ENCODE measurements around the gene TBCK. TPM values are rescaled to one million over a fixed set of nuclear protein-coding genes. Genes with fewer than 3 reads are reported as not detected.

TBCK gene
- polyA plus RNA-seq, 1 of the 3 experiments (the other 2 are of a cell fraction): 14.6 TPM

GRCh38 chr4:106162278-106162677 lies 153.7 kb downstream of the TBCK start:
- TF ChIP-seq EP300 (IDR thresholded peaks at IDR 0.05; ENCODE audit: borderline replicate concordance in 1 of 2, low read depth in 1 of 2, low read length in 1 of 2) (no peak), FOXJ3 (CRISPR knock-in tag; IDR thresholded peaks at IDR 0.05) (no peak), REST (IDR thresholded peaks at IDR 0.05; ENCODE audit: low read depth, low read length) (no peak), IRF3 (IDR thresholded peaks at IDR 0.05; ENCODE audit: low read depth, low read length) (no peak), GATA2 (CRISPR knock-in tag; IDR thresholded peaks at IDR 0.05) (no peak)
- no peaks in the 10 kb centered on the region; a peak in 1 of 4 replicates for H3K4me1 ChIP-seq (ENCODE audit: control insufficient read depth in 1 of 2, insufficient read depth in 2 of 2, low read depth in 1 of 2, low read length in 1 of 2)
- DNase-seq: no peak
- H2AFZ ChIP-seq (ENCODE audit: low read depth): no peak overlapping the region
- WGBS (ENCODE audit: low lambda C conversion rate): 80% methylated on average over 2 of the region's 3 CpGs
- no peaks in the 10 kb centered on the region for H3K9me2 ChIP-seq
- H3K36me3 ChIP-seq (replicated peaks in 1 of 2; ENCODE audit: control insufficient read depth in 1 of 2, insufficient read depth in 2 of 2, low read length in 1 of 2): peaks cover 2 to 11% of the 10 kb centered on the region in 2 experiments
- no peaks in the 10 kb centered on the region for H4K20me1 ChIP-seq (ENCODE audit: insufficient read depth)
- no peak overlapping the region; a peak in 1 of 4 replicates for H3K4me3 ChIP-seq (ENCODE audit: low read depth in 2 of 2, low read length in 1 of 2)
- no peak overlapping the region for H3K9ac ChIP-seq
- ChIA-PET POLR2A (no interaction called here), CTCF (no interaction called here)
- no peaks in the 10 kb centered on the region for H3F3A ChIP-seq (replicated peaks; ENCODE audit: insufficient read depth)
- H3K9me3 ChIP-seq: peaks cover 4% of the 10 kb centered on the region; the same call in 1 of the 2 replicates
- H3K79me2 ChIP-seq (ENCODE audit: insufficient read depth): no peaks in the 10 kb centered on the region
- no peak overlapping the region for H3K4me2 ChIP-seq
- H3K27ac ChIP-seq (ENCODE audit: low read depth in 2 of 2, low read length in 1 of 2): no peak overlapping the region
- H3K27me3 ChIP-seq (ENCODE audit: insufficient read depth): no peaks in the 10 kb centered on the region

- H3K9ac ChIP-seq: no peak overlapping the region
- no peaks in the 10 kb centered on the region for H3K79me2 ChIP-seq (ENCODE audit: insufficient read depth)
- POLR2A ChIA-PET: no interaction called here
- H3K9me2 ChIP-seq: no peaks in the 10 kb centered on the region
- H3K4me1 ChIP-seq (ENCODE audit: control insufficient read depth in 1 of 2, insufficient read depth in 2 of 2, low read depth in 1 of 2, low read length in 1 of 2): no peaks in the 10 kb centered on the region
- WGBS (ENCODE audit: low lambda C conversion rate): 98% methylated on average over 2 of the region's 2 CpGs
- no peaks in the 10 kb centered on the region for H4K20me1 ChIP-seq (ENCODE audit: insufficient read depth)
- H3K4me2 ChIP-seq: no peak overlapping the region
- H3K27me3 ChIP-seq (ENCODE audit: insufficient read depth): no peaks in the 10 kb centered on the region
- H3K9me3 ChIP-seq: peaks cover 4% of the 10 kb centered on the region; the same call in 1 of the 2 replicates
- CTCF ChIA-PET: no interaction called here
- no peak overlapping the region for H3K27ac ChIP-seq (ENCODE audit: low read depth in 2 of 2, low read length in 1 of 2)
- H3K36me3 ChIP-seq (replicated peaks in 1 of 2; ENCODE audit: control insufficient read depth in 1 of 2, insufficient read depth in 2 of 2, low read length in 1 of 2): peaks cover 6 to 11% of the 10 kb centered on the region in 2 experiments
- H2AFZ ChIP-seq (ENCODE audit: low read depth): no peak overlapping the region
- no peaks in the 10 kb centered on the region for H3F3A ChIP-seq (replicated peaks; ENCODE audit: insufficient read depth)
- H3K4me3 ChIP-seq (ENCODE audit: low read depth in 2 of 2, low read length in 1 of 2): no peak overlapping the region
- DNase-seq: no peak
- TF ChIP-seq REST (IDR thresholded peaks at IDR 0.05; ENCODE audit: low read depth, low read length) (no peak), ELF1 (IDR thresholded peaks at IDR 0.05) (no peak), MEF2A (IDR thresholded peaks at IDR 0.05; ENCODE audit: borderline replicate concordance, low read depth) (no peak), MXI1 (IDR thresholded peaks at IDR 0.05; ENCODE audit: low read depth, low read length) (no peak), RAD21 (IDR thresholded peaks at IDR 0.05; ENCODE audit: low read length) (no peak), SMC3 (IDR thresholded peaks at IDR 0.05; ENCODE audit: low read depth, low read length) (no peak), CHD2 (IDR thresholded peaks at IDR 0.05; ENCODE audit: low read length, partially characterized antibody) (no peak), USF2 (IDR thresholded peaks at IDR 0.05; ENCODE audit: borderline replicate concordance, low read depth, low read length) (no peak), RFX5 (IDR thresholded peaks at IDR 0.05; ENCODE audit: low read length) (no peak), IRF3 (IDR thresholded peaks at IDR 0.05; ENCODE audit: low read depth, low read length) (no peak), TCF12 (IDR thresholded peaks at IDR 0.05) (no peak), FOSL2 (IDR thresholded peaks at IDR 0.05; ENCODE audit: borderline replicate concordance, low read depth) (no peak), SIN3A (IDR thresholded peaks at IDR 0.05; ENCODE audit: borderline replicate concordance, low read depth, low read length) (no peak), GABPA (IDR thresholded peaks at IDR 0.05; ENCODE audit: low read depth) (no peak)
Measured at GRCh38 chr4:106160560-106160959, 155.4 kb downstream of the TBCK start.

All from SK-N-SH (cell line).